Activated CD4-positive, alpha-beta T cell treated with anti-CD3 and anti-CD28 coated beads for 36 hours (primary cell): ENCODE data around the gene JAKMIP2. TPM values are rescaled to one million over a fixed set of nuclear protein-coding genes. Genes with fewer than 3 reads are reported as not detected.
"Not testable (repeated sequence)": the region's sequence is repeated elsewhere in the genome, so short reads cannot be mapped to it uniquely, and the experiment has no call there.

Source experiments
- ATAC-seq: fragments of 200-7000 bp; cut with Tn5 transposase; one replicate; pipeline ENCODE4 v1.10.0; 2021; ENCODE audit warnings: mild to moderate bottlenecking, moderate library complexity
- CTCF ChIA-PET: fragments of 350-600 bp; sonication (Branson Sonifier 250); formaldehyde crosslinking; loops from one replicate; lab custom pipeline; 2021; ENCODE audit warnings: antibody characterized with exemption; lab: Charles Lee
- POLR2A ChIA-PET: fragments of 350-600 bp; sonication (Branson Sonifier 250); formaldehyde crosslinking; loops from one replicate; lab custom pipeline; 2021; ENCODE audit warnings: antibody characterized with exemption, inconsistent platforms; lab: Charles Lee
- DNase-seq: peaks from one replicate; pipeline ENCODE4 v3.0.0-alpha.2; 2020
- H3K27ac Mint-ChIP-seq: one replicate; pipeline ENCODE4 v1.8.0; 2021; ENCODE audit warnings: mixed read lengths
- H3K27me3 Mint-ChIP-seq: one replicate; pipeline ENCODE4 v1.8.0; 2021; ENCODE audit warnings: mixed read lengths
- H3K36me3 Mint-ChIP-seq: one replicate; pipeline ENCODE4 v1.8.0; 2021; ENCODE audit warnings: low read depth, mixed read lengths
- H3K4me1 Mint-ChIP-seq: one replicate; pipeline ENCODE4 v1.8.0; 2021; ENCODE audit warnings: mixed read lengths
- H3K4me3 Mint-ChIP-seq: one replicate; pipeline ENCODE4 v1.8.0; 2021; ENCODE audit warnings: mild to moderate bottlenecking, moderate library complexity, mixed read lengths
- H3K9me3 Mint-ChIP-seq: one replicate; pipeline ENCODE4 v1.8.0; 2021; ENCODE audit warnings: low read depth, mixed read lengths
- intact Hi-C, 2 experiments: fragments of 100-400 bp; cut with DNase I in 1 of 2; cut with micrococcal nuclease in 1 of 2; formaldehyde crosslinking; loops; one replicate each; pipeline versions ENCODE4 v1.14.2 to v1.15.1; 2022 to 2024; cut with DNase I, micrococcal nuclease
- total RNA-seq, 2 experiments: library from RNA; stranded (reverse); gene quantifications; one replicate each; pipeline ENCODE4 v1.2.3, GENCODE V29; 2021

Gene JAKMIP2
- total RNA-seq, 2 experiments from 2014 or later, result 3.4 to 3.9 TPM

DNA sequence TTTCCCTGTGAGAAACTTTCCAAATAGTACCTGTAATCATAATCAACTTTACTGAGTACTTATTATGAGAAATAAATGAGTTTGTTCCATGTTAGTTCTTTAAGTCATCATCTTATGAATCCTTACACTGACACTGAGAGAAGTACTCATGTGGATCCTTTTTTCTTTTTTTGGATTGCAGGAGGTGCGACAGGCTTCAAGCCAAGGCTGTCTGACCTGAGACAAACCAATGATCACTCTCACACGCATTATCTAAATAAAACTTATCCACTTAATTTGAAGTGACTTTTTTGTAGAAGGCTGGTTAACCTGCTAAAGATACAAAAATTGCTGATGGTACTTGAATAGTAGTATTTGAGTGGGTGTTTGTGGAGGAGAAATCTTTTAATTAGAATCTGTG lies 39.5 kb downstream of the JAKMIP2 start:
- Mint-ChIP-seq H3K36me3 (no peaks in the 10 kb centered on the region), H3K27me3 (no peaks in the 10 kb centered on the region), H3K4me3 (no peak overlapping the region), H3K4me1 (no peaks in the 10 kb centered on the region), H3K9me3 (no peaks in the 10 kb centered on the region), H3K27ac (no peak overlapping the region)
- intact Hi-C loops, result no loop called here
- ChIA-PET CTCF (no interaction called here), POLR2A (no interaction called here)
- DNase-seq (no peak), ATAC-seq (no peak)

DNA sequence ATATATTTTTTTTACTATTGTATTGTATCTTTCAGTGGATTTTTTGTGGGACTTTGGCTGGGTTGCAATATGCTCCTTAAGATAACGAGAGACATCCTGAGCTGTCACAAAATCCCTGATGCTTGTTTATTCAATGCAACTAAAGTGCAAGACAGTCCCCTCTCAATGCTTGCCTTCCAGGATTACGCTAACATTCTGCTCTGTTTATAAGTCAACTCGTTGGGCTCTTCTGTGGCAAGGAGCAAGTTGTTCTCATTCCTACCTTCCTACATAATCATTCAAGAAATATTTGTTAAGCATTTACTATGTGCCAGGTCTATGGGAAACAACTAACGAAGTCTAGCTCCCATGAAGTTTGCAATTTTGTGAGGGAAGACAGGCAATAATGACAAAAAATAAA lies 40.4 kb downstream of the JAKMIP2 start:
- Mint-ChIP-seq H3K27ac (no peak overlapping the region), H3K4me1 (no peaks in the 10 kb centered on the region), H3K27me3 (no peaks in the 10 kb centered on the region), H3K9me3 (no peaks in the 10 kb centered on the region), H3K36me3 (no peaks in the 10 kb centered on the region), H3K4me3 (no peak overlapping the region)
- POLR2A ChIA-PET, result no interaction called here
- ATAC-seq (no peak), DNase-seq (no peak)
- CTCF ChIA-PET, result no interaction called here
- intact Hi-C loops, result no loop called here

DNA sequence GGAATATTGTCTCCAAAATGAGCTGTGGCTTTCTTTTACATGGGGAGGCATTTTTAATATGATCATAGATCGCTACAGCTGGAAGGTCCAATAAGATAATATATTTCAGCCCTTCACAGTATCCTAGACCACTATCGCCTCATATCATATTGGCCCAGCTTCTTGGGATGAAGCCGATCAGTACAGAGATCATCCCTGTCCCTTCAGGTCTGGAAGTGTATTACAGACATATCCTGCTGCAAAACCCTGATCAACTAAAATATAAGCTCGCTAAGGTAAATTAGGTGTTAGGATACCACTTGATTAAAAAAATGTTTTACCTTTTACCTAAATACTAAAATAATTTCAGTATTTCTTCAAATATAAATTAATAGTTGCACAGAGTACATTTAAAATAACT lies 41.7 kb downstream of the JAKMIP2 start:
- CTCF ChIA-PET, result no interaction called here
- intact Hi-C loops, result no loop called here

DNA sequence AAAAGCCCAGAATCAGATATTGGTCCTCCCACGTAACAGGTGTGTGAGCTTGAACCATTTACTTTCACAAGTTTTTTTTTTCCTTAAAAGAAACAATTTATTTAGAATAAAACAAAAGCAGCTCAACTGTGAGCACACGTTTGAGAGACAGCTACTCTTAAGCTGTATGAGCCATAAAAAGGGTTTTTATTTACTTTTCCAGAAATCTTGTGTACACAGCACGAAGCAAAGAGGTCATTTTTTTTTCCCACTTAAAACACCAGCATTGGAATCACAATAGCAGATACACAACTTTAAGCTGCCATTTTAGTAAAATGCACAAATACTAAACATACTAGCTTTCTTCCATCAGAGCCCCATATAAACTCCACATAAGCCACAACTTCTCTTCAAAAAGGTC lies 44.6 kb downstream of the JAKMIP2 start:
- no peaks in the 10 kb centered on the region for H3K9me3 Mint-ChIP-seq
- H3K27ac Mint-ChIP-seq, result no peak overlapping the region

More for the DNA sequence above, 41.7 kb downstream of the JAKMIP2 start:
- H3K4me3 Mint-ChIP-seq, result no peak overlapping the region
- H3K27me3 Mint-ChIP-seq, result no peaks in the 10 kb centered on the region
- no peaks in the 10 kb centered on the region for H3K36me3 Mint-ChIP-seq
- no peak overlapping the region for H3K27ac Mint-ChIP-seq
- DNase-seq (no peak), ATAC-seq (no peak)
- no peaks in the 10 kb centered on the region for H3K4me1 Mint-ChIP-seq
- H3K9me3 Mint-ChIP-seq, result no peaks in the 10 kb centered on the region
- POLR2A ChIA-PET, result no interaction called here

DNA sequence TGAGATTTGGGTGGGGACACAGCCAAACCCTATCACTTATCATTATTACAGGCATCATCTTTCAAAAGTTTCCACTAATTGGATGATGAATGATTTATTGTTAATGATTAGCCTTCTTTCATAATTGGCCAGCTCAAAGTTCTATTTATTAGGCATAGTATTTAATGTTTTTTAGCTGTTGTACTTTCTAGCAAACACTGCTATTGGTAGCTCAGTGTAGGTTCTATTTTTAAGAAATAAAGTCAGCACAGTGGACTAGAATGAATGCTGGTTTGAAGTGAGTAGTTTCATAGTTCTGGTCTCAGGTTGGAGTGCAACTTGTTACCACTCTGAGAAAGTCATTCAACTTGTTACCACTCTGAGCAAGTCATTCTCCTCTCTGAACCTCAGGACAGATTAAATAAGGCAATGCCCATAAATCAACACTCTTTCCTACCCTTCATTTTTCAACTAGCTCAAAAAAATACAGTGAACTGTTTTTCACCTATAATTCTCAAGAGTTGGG lies 46.9 kb downstream of the JAKMIP2 start:
- Mint-ChIP-seq H3K9me3 (no peaks in the 10 kb centered on the region), H3K27me3 (no peaks in the 10 kb centered on the region), H3K27ac (no peak overlapping the region), H3K36me3 (no peaks in the 10 kb centered on the region), H3K4me3 (no peak overlapping the region), H3K4me1 (no peaks in the 10 kb centered on the region)
- intact Hi-C loops, result no loop called here
- ATAC-seq, result no peak
- CTCF ChIA-PET, result interaction anchor here (1.5 kb wide), 1 partner anchor 9 kb away, joined by 4 read pairs; no protein-coding TSS in a partner anchor
- POLR2A ChIA-PET, result no interaction called here
- no peak for DNase-seq

More for the DNA sequence above, 44.6 kb downstream of the JAKMIP2 start:
- DNase-seq (no peak), ATAC-seq (no peak)
- H3K27me3 Mint-ChIP-seq, result no peaks in the 10 kb centered on the region
- ChIA-PET CTCF (interaction anchor here (1.0 kb wide), 1 partner anchor 368 kb away, joined by 3 read pairs; no protein-coding TSS in a partner anchor), POLR2A (interaction anchor here (0.6 kb wide), 1 partner anchor 16 kb away, joined by 3 read pairs; no protein-coding TSS in a partner anchor)
- intact Hi-C loops, result no loop called here
- no peaks in the 10 kb centered on the region for H3K4me1 Mint-ChIP-seq
- H3K36me3 Mint-ChIP-seq, result no peaks in the 10 kb centered on the region
- no peak overlapping the region for H3K4me3 Mint-ChIP-seq

DNA sequence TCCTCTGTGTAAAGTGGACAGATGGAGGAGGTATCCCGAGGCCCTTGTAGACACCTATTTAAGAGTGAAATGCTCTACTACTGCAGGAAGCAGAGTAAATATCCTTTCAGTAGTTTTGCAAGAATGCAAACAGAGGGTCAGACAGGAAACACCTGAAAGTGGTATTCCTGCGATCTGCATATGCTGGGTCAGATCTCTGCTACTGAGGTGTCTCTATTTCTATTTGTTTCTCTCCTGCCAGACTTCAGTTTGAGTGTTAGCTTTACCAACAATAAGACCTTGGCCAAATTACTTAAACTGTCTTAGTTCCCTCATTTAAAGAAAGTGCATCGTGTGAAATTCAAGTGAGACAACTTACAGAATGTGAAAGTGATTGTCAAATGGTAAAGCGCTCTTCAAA lies 47.6 kb downstream of the JAKMIP2 start:
- Mint-ChIP-seq H3K36me3 (no peaks in the 10 kb centered on the region), H3K27me3 (no peaks in the 10 kb centered on the region), H3K27ac (no peak overlapping the region), H3K4me1 (no peaks in the 10 kb centered on the region), H3K9me3 (no peaks in the 10 kb centered on the region), H3K4me3 (no peak overlapping the region)
- DNase-seq (no peak), ATAC-seq (no peak)
- intact Hi-C loops, result no loop called here
- ChIA-PET POLR2A (no interaction called here), CTCF (no interaction called here)

DNA sequence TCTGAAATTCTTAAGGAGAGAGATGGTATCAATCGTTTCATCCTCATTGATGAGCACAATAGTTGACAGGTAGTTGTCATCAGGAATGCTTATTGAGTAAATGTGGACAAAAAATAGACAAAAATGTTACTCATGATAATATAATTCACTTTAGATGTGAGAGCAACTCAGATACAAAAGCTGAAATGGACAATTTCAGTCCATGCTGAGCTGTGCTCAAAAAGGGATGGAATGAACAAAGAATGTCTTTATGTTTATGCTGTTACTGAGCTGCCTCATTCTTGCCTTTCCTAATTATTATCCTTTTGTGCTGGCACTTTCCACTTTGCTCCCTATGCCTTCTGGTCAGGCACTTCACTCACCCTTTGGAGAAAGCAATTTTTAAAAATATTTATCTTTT lies 49.5 kb downstream of the JAKMIP2 start:
- H3K9me3 Mint-ChIP-seq, result no peaks in the 10 kb centered on the region
- no peaks in the 10 kb centered on the region for H3K4me1 Mint-ChIP-seq
- intact Hi-C loops, result no loop called here
- CTCF ChIA-PET, result no interaction called here
- no peaks in the 10 kb centered on the region for H3K36me3 Mint-ChIP-seq
- ATAC-seq, result no peak
- no peaks in the 10 kb centered on the region for H3K27me3 Mint-ChIP-seq
- H3K27ac Mint-ChIP-seq, result no peak overlapping the region
- POLR2A ChIA-PET, result no interaction called here
- no peak overlapping the region for H3K4me3 Mint-ChIP-seq
- DNase-seq, result no peak

DNA sequence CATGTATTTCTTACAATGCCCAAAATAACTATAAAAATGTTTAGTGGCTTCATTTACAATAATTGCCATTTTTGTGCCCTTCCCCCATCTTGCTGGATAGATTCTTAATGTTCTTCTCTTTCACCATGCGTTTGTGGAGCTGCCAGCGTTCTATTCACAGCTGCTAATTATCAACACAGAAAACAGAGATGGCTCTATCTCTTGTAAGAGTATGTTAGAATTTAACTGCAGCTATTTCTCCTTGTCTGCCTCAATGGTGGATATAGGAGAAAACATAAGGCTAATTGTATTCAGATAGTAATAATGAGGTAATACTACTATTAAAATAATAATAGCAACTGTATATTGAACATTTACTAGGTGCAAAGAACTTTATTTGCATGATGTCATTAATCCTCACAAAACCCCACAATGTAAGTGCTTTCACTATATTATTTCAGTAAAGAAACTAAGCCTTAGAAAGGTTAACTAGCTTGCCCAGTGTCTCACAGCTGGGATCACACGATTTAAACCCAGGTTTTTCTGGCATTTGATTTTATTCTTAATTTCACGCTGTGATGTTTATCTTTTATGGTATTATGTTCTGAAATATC lies 50.1 kb downstream of the JAKMIP2 start:
- H3K4me3 Mint-ChIP-seq, result no peak overlapping the region
- no peak overlapping the region for H3K27ac Mint-ChIP-seq
- no peaks in the 10 kb centered on the region for H3K9me3 Mint-ChIP-seq
- H3K27me3 Mint-ChIP-seq, result no peaks in the 10 kb centered on the region
- no peak for DNase-seq
- no peaks in the 10 kb centered on the region for H3K36me3 Mint-ChIP-seq
- H3K4me1 Mint-ChIP-seq, result no peaks in the 10 kb centered on the region
- ChIA-PET POLR2A (no interaction called here), CTCF (no interaction called here)
- no peak for ATAC-seq
- intact Hi-C loops, result no loop called here

DNA sequence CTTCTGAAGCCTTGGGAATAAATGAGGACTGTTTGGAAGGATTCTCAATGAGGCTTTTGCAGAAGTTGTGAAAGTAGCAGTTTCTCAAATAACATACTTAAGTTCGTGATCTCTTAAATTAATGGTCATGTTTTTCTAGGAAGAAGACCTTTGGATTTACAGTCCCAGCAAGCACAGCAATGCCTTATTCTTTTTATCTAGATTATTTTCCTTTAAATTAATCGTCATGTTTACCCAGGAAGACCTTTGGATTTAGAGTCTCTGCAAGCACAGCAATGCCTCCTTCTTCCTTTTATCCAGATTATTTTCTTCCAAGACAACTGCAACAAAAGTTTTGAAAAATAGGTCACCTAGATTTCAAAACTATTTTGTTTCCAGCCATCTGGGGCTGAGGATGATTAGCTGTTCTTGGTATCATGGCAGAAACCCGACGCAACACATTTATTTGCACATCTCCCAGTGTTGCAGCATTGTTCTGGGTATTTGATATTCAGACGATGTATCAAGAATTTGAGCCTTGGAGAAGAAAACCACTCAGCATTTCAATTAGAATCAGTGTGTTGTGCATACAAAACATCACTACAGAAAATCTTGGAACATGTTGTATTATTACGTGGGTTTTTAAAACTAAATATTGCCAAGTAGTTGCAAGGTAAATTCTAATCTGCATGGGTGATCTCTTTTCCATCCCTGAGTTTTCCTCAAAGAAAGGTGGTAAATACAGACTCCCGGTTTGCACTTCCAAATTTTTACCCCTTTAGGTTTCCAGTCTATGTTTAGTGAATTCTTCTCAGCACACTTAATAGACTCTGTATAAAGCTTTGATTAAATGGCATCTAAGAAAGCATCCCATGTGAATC lies 50.9 kb downstream of the JAKMIP2 start:
- no peaks in the 10 kb centered on the region for H3K27me3 Mint-ChIP-seq
- H3K4me3 Mint-ChIP-seq, result no peak overlapping the region
- H3K27ac Mint-ChIP-seq, result no peak overlapping the region
- POLR2A ChIA-PET, result no interaction called here
- H3K9me3 Mint-ChIP-seq, result no peaks in the 10 kb centered on the region
- DNase-seq (no peak), ATAC-seq (no peak)
- no peaks in the 10 kb centered on the region for H3K36me3 Mint-ChIP-seq
- CTCF ChIA-PET, result no interaction called here
- H3K4me1 Mint-ChIP-seq, result no peaks in the 10 kb centered on the region
- intact Hi-C loops, result no loop called here

DNA sequence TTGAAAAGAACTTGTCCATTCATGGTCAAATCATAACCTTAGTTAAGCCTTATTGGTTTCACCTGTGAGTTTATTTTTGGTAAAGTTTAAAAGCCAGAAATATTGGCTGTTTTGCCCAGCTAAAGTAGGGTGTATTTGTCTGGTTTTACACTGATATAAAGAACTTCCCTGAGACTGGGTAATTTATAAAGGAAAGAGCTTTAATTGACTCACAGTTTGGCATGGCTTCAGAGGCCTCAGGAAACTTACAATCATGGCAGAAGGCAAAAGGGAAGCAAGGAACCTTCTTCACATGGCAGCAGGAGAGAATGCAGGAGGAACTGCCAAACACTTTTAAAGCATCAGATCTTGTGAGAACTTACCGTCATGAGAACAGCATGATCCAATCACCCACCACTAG lies 55.3 kb downstream of the JAKMIP2 start:
- no peak for ATAC-seq
- no peak overlapping the region for H3K4me3 Mint-ChIP-seq

DNA sequence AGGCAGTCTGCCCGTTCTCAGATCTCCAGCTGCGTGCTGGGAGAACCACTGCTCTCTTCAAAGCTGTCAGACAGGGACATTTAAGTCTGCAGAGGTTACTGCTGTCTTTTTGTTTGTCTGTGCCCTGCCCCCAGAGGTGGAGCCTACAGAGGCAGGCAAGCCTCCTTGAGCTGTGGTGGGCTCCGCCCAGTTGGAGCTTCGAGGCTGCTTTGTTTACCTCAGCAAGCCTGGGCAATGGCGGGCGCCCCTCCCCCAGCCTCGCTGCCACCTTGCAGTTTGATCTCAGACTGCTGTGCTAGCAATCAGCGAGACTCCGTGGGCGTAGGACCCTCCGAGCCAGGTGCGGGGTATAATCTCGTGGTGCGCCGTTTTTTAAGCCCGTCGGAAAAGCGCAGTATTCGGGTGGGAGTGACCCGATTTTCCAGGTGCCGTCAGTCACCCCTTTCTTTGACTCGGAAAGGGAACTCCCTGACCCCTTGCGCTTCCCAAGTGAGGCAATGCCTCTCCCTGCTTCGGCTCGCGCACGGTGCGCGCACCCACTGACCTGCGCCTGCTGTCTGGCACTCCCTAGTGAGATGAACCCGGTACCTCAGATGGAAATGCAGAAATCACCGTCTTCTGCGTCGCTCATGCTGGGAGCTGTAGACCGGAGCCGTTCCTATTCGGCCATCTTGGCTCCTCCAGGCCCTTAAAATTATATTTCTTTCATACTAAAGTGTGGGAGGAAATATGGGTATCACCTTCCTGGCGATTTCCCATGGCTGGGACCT lies 61.2 kb downstream of the JAKMIP2 start:
- H3K27me3 Mint-ChIP-seq, H3K9me3 Mint-ChIP-seq, intact Hi-C loops, H3K4me1 Mint-ChIP-seq, H3K4me3 Mint-ChIP-seq, CTCF ChIA-PET, H3K36me3 Mint-ChIP-seq, H3K27ac Mint-ChIP-seq, DNase-seq, POLR2A ChIA-PET, ATAC-seq: not testable (repeated sequence)

More for the DNA sequence above, 55.3 kb downstream of the JAKMIP2 start:
- intact Hi-C loops, result no loop called here
- DNase-seq, result no peak
- Mint-ChIP-seq H3K27me3 (peaks cover 1% of the 10 kb centered on the region), H3K27ac (no peak overlapping the region), H3K4me1 (no peaks in the 10 kb centered on the region), H3K9me3 (peaks cover 2% of the 10 kb centered on the region), H3K36me3 (peaks cover 2% of the 10 kb centered on the region)
- POLR2A ChIA-PET, result no interaction called here
- CTCF ChIA-PET, result interaction anchor here (2.0 kb wide), 1 partner anchor 9 kb away, joined by 4 read pairs; no protein-coding TSS in a partner anchor
